Activated CD4-positive, alpha-beta T cell treated with anti-CD3 and anti-CD28 coated beads, Interleukin-2, Interleukin-4, amounts not matched to agents 100 ng/mL and 50 ng/mL, durations not matched to agents 16 hours and 8 hours (primary cell): Measurements from ENCODE around the gene SPOUT1.
"Not testable (repeated sequence)": the region's sequence is repeated elsewhere in the genome, so short reads cannot be mapped to it uniquely, and the experiment has no call there.

Experiments
- DNase-seq: peaks from one replicate; pipeline ENCODE4 v3.0.0-alpha.2; 2020; ENCODE audit warnings: low spot score

The SPOUT1 gene

GRCh38 chr9:128809831-128810230, 19.8 kb downstream of the SPOUT1 start:
- DNase-seq = no peak

GRCh38 chr9:128809036-128809599, 20.5 kb downstream of the SPOUT1 start:
- DNase-seq = no peak

- no peak for DNase-seq
These were observed 21.1 kb downstream of the SPOUT1 start for GRCh38 chr9:128808543-128808942.

- DNase-seq = no peak
These were observed 21.8 kb downstream of the SPOUT1 start for GRCh38 chr9:128807827-128808226.

GRCh38 chr9:128805661-128806060, 23.9 kb downstream of the SPOUT1 start:
- DNase-seq = no peak

GRCh38 chr9:128802482-128802881, 27.1 kb downstream of the SPOUT1 start:
- no peak for DNase-seq

GRCh38 chr9:128800061-128800460, 29.5 kb downstream of the SPOUT1 start:
- no peak for DNase-seq

GRCh38 chr9:128798896-128799295, 30.7 kb downstream of the SPOUT1 start:
- DNase-seq = no peak

- not testable (repeated sequence) for DNase-seq
These were observed 34.6 kb downstream of the SPOUT1 start for GRCh38 chr9:128794961-128795360.

- no peak for DNase-seq
These were observed 36.5 kb downstream of the SPOUT1 start for GRCh38 chr9:128792978-128793686.

- no peak for DNase-seq
These were observed 37.5 kb downstream of the SPOUT1 start for GRCh38 chr9:128792134-128792533.

GRCh38 chr9:128790536-128790935, 39.1 kb downstream of the SPOUT1 start:
- DNase-seq = no peak

GRCh38 chr9:128788445-128788844, 41.1 kb downstream of the SPOUT1 start:
- no peak for DNase-seq

- no peak for DNase-seq
These were observed 41.9 kb downstream of the SPOUT1 start for GRCh38 chr9:128787659-128788058.

GRCh38 chr9:128786681-128787601, 42.7 kb downstream of the SPOUT1 start, which contains the start of gene TBC1D13:
TBC1D13 (plus strand) TSS chr9:128787253; CDS start chr9:128787354, 101 bp downstream.
- DNase-seq = peak; percentile 87

- DNase-seq = no peak
These were observed 44.2 kb downstream of the SPOUT1 start for GRCh38 chr9:128785427-128785826.

GRCh38 chr9:128782669-128783068, 46.9 kb downstream of the SPOUT1 start:
- no peak for DNase-seq

GRCh38 chr9:128781187-128782070, 48.2 kb downstream of the SPOUT1 start:
- DNase-seq = no peak

GRCh38 chr9:128780093-128780492, 49.5 kb downstream of the SPOUT1 start:
- DNase-seq = not testable (repeated sequence)

GRCh38 chr9:128774804-128775203, 54.8 kb downstream of the SPOUT1 start:
- DNase-seq = no peak

- DNase-seq = no peak
These were observed 56.5 kb downstream of the SPOUT1 start for GRCh38 chr9:128773049-128773448.
